ENCODE measurements around the gene SLC12A5.

- TF ChIP-seq HOXA7 (CRISPR knock-in tag; IDR thresholded peaks at IDR 0.05; ENCODE audit: borderline replicate concordance) (no peak), ZNF174 (tag by site-specific recombination; IDR thresholded peaks at IDR 0.05) (no peak), CTCF (tag by site-specific recombination; IDR thresholded peaks at IDR 0.05) (no peak), ZNF747 (tag by site-specific recombination; IDR thresholded peaks at IDR 0.05) (no peak)
Measured at GRCh38 chr20:46099491-46100287, 70.7 kb downstream of the SLC12A5 start.
